ENCODE measurements around the gene MOSPD3. TPM values are rescaled to one million over a fixed set of nuclear protein-coding genes. Genes with fewer than 3 reads are reported as not detected.

Gene MOSPD3
- total and polyA plus RNA-seq, 2 of the 13 experiments (the other 11 are each of a cell fraction or from before 2014, with no cell fraction given): 7.6 to 8.8 TPM

DNA sequence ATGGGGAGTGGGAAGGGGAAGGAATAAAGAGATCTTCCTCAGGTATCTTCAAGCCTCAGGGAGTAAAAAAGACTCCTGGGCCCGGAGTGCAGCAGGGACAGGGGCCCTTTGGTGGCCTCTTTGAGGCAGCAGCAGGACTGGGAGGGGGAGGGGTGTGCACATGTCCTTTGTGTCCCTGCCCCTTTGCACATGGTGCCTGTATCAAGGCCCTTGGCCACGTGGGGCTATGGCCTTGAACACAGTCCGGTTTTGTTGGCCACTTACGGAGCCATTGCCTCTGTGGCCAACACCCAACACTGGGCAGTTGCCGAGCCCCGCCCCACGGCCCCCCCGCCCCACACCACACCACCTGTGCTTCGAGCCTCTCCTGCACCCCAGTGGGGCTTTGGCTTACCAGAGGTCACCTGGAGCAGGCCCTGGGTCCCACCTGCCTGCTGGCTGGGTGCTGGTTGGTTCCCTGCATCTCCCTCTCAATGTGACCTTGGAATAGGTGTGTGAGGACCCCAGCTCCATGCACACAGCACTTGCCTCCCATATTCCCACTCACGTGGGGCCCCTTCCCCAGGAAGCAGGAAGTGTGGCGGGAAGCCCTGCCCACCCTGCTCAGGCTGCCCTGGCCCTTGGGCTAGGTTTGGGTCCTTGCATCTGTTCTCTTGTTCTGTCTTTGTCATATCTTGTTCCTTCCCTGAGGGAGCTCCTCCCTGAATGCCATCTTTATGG is 44.0 kb upstream of the MOSPD3 start (continued):
- TF ChIP-seq, protein P1, sequence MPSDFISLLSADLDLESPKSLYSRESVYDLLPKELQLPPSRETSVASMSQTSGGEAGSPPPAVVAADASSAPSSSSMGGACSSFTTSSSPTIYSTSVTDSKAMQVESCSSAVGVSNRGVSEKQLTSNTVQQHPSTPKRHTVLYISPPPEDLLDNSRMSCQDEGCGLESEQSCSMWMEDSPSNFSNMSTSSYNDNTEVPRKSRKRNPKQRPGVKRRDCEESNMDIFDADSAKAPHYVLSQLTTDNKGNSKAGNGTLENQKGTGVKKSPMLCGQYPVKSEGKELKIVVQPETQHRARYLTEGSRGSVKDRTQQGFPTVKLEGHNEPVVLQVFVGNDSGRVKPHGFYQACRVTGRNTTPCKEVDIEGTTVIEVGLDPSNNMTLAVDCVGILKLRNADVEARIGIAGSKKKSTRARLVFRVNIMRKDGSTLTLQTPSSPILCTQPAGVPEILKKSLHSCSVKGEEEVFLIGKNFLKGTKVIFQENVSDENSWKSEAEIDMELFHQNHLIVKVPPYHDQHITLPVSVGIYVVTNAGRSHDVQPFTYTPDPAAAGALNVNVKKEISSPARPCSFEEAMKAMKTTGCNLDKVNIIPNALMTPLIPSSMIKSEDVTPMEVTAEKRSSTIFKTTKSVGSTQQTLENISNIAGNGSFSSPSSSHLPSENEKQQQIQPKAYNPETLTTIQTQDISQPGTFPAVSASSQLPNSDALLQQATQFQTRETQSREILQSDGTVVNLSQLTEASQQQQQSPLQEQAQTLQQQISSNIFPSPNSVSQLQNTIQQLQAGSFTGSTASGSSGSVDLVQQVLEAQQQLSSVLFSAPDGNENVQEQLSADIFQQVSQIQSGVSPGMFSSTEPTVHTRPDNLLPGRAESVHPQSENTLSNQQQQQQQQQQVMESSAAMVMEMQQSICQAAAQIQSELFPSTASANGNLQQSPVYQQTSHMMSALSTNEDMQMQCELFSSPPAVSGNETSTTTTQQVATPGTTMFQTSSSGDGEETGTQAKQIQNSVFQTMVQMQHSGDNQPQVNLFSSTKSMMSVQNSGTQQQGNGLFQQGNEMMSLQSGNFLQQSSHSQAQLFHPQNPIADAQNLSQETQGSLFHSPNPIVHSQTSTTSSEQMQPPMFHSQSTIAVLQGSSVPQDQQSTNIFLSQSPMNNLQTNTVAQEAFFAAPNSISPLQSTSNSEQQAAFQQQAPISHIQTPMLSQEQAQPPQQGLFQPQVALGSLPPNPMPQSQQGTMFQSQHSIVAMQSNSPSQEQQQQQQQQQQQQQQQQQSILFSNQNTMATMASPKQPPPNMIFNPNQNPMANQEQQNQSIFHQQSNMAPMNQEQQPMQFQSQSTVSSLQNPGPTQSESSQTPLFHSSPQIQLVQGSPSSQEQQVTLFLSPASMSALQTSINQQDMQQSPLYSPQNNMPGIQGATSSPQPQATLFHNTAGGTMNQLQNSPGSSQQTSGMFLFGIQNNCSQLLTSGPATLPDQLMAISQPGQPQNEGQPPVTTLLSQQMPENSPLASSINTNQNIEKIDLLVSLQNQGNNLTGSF (CRISPR knock-in tag; IDR thresholded peaks at IDR 0.05): peak; percentile 53
- TF ChIP-seq ZNF235 (CRISPR knock-in tag; IDR thresholded peaks at IDR 0.05; ENCODE audit: borderline replicate concordance) (peak; percentile 63; the same call in 1 of the 2 replicates), PAX8 (CRISPR knock-in tag; IDR thresholded peaks at IDR 0.05; ENCODE audit: borderline replicate concordance) (no peak; the same call in 1 of the 2 replicates), NCOA5 (CRISPR knock-in tag; IDR thresholded peaks at IDR 0.05) (peak; percentile 98; the same call in 1 of the 2 replicates), ISX (CRISPR knock-in tag; conservative IDR thresholded peaks at IDR 0.05) (no peak), TBL1XR1 (IDR thresholded peaks at IDR 0.05; ENCODE audit: borderline replicate concordance, low read length, partially characterized antibody) (no peak), HNF4G (IDR thresholded peaks at IDR 0.05; ENCODE audit: borderline replicate concordance, low read depth, low read length) (peak; percentile 59), HNF4G (CRISPR knock-in tag; IDR thresholded peaks at IDR 0.05; ENCODE audit: borderline replicate concordance, low read depth) (peak; percentile 78; the same call in 1 of the 2 replicates), ELF3 (CRISPR knock-in tag; IDR thresholded peaks at IDR 0.05) (peak; percentile 19; the same call in 1 of the 2 replicates), ZNF782 (CRISPR knock-in tag; IDR thresholded peaks at IDR 0.05; ENCODE audit: borderline replicate concordance) (peak; percentile 81; the same call in 1 of the 2 replicates), SUZ12 (IDR thresholded peaks at IDR 0.05; ENCODE audit: low read depth, low read length) (no peak)
- TF ChIP-seq, protein P2, sequence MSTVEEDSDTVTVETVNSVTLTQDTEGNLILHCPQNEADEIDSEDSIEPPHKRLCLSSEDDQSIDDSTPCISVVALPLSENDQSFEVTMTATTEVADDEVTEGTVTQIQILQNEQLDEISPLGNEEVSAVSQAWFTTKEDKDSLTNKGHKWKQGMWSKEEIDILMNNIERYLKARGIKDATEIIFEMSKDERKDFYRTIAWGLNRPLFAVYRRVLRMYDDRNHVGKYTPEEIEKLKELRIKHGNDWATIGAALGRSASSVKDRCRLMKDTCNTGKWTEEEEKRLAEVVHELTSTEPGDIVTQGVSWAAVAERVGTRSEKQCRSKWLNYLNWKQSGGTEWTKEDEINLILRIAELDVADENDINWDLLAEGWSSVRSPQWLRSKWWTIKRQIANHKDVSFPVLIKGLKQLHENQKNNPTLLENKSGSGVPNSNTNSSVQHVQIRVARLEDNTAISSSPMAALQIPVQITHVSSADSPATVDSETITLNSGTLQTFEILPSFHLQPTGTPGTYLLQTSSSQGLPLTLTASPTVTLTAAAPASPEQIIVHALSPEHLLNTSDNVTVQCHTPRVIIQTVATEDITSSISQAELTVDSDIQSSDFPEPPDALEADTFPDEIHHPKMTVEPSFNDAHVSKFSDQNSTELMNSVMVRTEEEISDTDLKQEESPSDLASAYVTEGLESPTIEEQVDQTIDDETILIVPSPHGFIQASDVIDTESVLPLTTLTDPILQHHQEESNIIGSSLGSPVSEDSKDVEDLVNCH (CRISPR knock-in tag; IDR thresholded peaks at IDR 0.05): no peak
- TF ChIP-seq, protein P3, sequence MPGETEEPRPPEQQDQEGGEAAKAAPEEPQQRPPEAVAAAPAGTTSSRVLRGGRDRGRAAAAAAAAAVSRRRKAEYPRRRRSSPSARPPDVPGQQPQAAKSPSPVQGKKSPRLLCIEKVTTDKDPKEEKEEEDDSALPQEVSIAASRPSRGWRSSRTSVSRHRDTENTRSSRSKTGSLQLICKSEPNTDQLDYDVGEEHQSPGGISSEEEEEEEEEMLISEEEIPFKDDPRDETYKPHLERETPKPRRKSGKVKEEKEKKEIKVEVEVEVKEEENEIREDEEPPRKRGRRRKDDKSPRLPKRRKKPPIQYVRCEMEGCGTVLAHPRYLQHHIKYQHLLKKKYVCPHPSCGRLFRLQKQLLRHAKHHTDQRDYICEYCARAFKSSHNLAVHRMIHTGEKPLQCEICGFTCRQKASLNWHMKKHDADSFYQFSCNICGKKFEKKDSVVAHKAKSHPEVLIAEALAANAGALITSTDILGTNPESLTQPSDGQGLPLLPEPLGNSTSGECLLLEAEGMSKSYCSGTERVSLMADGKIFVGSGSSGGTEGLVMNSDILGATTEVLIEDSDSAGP (CRISPR knock-in tag; IDR thresholded peaks at IDR 0.05; ENCODE audit: borderline replicate concordance): peak; percentile 54; the same call in 1 of the 2 replicates
- TF ChIP-seq, protein P4, sequence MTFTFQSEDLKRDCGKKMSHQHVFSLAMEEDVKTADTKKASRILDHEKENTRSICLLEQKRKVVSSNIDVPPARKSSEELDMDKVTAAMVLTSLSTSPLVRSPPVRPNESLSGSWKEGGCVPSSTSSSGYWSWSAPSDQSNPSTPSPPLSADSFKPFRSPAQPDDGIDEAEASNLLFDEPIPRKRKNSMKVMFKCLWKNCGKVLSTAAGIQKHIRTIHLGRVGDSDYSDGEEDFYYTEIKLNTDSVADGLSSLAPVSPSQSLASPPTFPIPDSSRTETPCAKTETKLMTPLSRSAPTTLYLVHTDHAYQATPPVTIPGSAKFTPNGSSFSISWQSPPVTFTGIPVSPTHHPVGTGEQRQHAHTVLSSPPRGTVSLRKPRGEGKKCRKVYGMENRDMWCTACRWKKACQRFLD (CRISPR knock-in tag; IDR thresholded peaks at IDR 0.05; ENCODE audit: borderline replicate concordance): 0 out of 2 replicates have a peak, but pooled peaks have one; percentile 15
